BLaER1 treated with 17β-estradiol and CSF1 and Interleukin-3, amounts not matched to agents 10 nM and 100 nM (cell line): ENCODE measurements around the gene SPANXN2.

ENCODE experiments used
- H3K27ac ChIP-seq, 11 experiments: shearing (Covaris generic); formaldehyde crosslinking; 2 replicates each; pipeline ENCODE4 v1.8.1; 2022
- H3K27me3 ChIP-seq, 11 experiments: shearing (Covaris generic); formaldehyde crosslinking; 2 replicates each; pipeline ENCODE4 v1.8.1; 2022
- H3K36me3 ChIP-seq, 11 experiments: shearing (Covaris generic); formaldehyde crosslinking; 2 replicates each; pipeline ENCODE4 v1.8.1; 2022
- H3K4me1 ChIP-seq, 10 experiments: shearing (Covaris generic); formaldehyde crosslinking; 2 replicates each; pipeline ENCODE4 v1.8.1; 2022
- H3K4me2 ChIP-seq, 11 experiments: shearing (Covaris generic); formaldehyde crosslinking; 2 replicates each; pipeline ENCODE4 v1.8.1; 2022
- H3K4me3 ChIP-seq, 10 experiments: shearing (Covaris generic); formaldehyde crosslinking; 2 replicates each; pipeline ENCODE4 v1.8.1; 2022
- H3K9ac ChIP-seq, 11 experiments: shearing (Covaris generic); formaldehyde crosslinking; 2 replicates each; pipeline ENCODE4 v1.8.1; 2022
- H3K9me3 ChIP-seq, 11 experiments: shearing (Covaris generic); formaldehyde crosslinking; replicated peaks in 1 of 11; 2 replicates each; pipeline ENCODE4 v1.8.1; 2022
- H4K20me1 ChIP-seq, 11 experiments: shearing (Covaris generic); formaldehyde crosslinking; 2 replicates each; pipeline ENCODE4 v1.8.1; 2022
- Cebpa-rat ChIP-seq, 11 experiments: shearing (Covaris generic); IDR thresholded peaks; 2 replicates each; pipeline ENCODE4 v1.8.1; 2022

SPANXN2 gene

DNA sequence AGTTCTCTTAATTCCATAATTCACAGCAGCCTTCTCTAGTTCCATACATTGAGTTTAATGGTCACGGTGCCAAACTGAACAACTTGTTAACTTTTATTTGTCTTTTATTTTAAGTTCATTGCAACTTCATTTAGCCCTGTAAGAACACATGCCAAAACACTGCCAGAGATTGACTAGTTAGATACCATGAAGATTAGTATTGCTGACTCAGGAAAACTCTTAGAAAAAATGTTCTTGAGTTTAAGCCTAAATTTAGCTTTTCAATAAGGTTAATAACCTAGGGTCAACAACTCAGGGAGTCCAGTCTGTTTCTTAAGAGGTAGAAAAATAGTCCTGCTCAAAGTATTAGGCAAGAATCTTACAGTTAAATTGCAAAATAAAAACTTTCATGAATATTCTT lies 25.7 kb downstream of the SPANXN2 start:
- TF ChIP-seq Cebpa-rat (IDR thresholded peaks at IDR 0.05) = no peak
- H3K9me3 ChIP-seq = peaks cover 0 to 3% (median 0%) of the 10 kb centered on the region in 11 experiments; a peak in 2 of 22 replicates

DNA sequence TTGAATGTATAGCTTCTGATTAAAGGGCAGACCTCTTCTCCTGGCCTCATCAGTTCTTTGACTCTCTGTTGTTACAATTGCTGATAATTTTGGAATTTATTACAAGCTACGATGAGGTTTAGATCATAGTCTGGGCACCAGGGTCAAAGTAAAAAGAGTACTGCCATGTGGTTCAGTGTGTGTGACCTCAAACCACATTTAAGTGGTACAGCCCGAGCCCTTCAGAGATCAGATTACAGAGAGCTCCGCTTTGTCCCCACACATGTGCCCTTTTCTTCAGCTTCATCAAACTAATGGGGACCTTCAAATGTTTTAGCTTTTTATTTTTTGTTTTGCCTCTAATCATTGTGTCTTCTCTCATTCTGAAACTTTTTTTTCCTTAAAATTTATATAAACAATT lies 37.1 kb downstream of the SPANXN2 start:
- no peak for TF ChIP-seq Cebpa-rat (IDR thresholded peaks at IDR 0.05)

More for the DNA sequence above, 25.7 kb downstream of the SPANXN2 start:
- Histone ChIP-seq H3K4me1 (no peaks in the 10 kb centered on the region), H3K36me3 (no peaks in the 10 kb centered on the region), H4K20me1 (no peaks in the 10 kb centered on the region), H3K9ac (no peak overlapping the region), H3K4me2 (no peak overlapping the region), H3K27ac (no peak overlapping the region), H3K4me3 (no peak overlapping the region), H3K27me3 (peaks cover 66 to 100% (median 94%) of the 10 kb centered on the region in 11 experiments)

DNA sequence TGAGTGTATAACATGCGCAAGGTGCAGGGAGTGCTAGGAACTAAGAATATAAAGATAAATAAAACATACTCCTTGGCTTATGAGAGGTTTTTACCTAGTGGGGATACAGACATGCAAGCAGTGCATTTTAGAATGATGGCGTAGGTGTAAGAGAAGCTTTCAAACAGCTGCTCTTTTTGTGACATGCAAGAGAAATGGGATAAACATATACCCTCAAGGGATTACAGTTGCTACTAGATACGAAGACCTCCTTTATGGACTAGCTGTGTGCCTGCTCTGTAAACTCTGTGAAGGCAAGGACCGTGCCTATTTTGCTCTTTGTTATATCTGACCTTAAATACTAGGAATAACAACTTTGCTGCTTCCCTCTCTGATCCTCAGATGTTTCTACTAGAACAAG lies 45.6 kb downstream of the SPANXN2 start:
- TF ChIP-seq Cebpa-rat (IDR thresholded peaks at IDR 0.05) = no peak

More for the DNA sequence above, 37.1 kb downstream of the SPANXN2 start:
- no peaks in the 10 kb centered on the region for H4K20me1 ChIP-seq
- H3K9ac ChIP-seq = no peak overlapping the region
- no peak overlapping the region for H3K4me3 ChIP-seq
- H3K4me2 ChIP-seq = no peak overlapping the region
- no peak overlapping the region for H3K27ac ChIP-seq
- no peaks in the 10 kb centered on the region for H3K36me3 ChIP-seq
- peaks cover 80 to 99% (median 95%) of the 10 kb centered on the region in 11 experiments for H3K27me3 ChIP-seq
- no peaks in the 10 kb centered on the region for H3K4me1 ChIP-seq
- peaks cover 0 to 12% (median 0%) of the 10 kb centered on the region in 11 experiments; a peak in 5 of 22 replicates for H3K9me3 ChIP-seq

DNA sequence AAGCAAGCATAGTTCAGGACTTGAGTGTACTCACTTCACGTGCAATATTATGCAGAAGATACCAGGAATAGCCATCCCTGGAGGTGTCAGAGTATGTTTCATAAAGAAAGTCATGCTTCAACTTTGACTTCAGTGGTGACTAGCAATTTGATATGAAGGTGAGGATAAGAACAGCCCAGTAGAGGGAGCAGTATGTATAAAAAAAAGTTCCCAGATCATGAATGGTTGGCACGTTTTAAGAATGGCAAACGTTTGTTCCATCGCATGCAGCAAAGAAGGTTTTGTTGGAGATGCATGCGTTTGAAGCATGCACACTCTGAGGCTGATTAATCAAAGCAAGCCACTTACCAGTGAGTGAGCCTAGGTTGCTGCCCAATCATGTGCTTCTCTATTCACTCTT lies 51.2 kb downstream of the SPANXN2 start:
- H3K4me3 ChIP-seq = no peak overlapping the region
- H3K4me2 ChIP-seq = no peak overlapping the region
- H3K4me1 ChIP-seq = no peaks in the 10 kb centered on the region
- no peak overlapping the region for H3K9ac ChIP-seq
- peaks cover 0 to 8% (median 0%) of the 10 kb centered on the region in 11 experiments; a peak in 1 of 22 replicates for H3K9me3 ChIP-seq
- H3K27ac ChIP-seq = no peak overlapping the region
- no peaks in the 10 kb centered on the region for H3K36me3 ChIP-seq
- H3K27me3 ChIP-seq = peaks cover 75 to 98% (median 88%) of the 10 kb centered on the region in 11 experiments
- H4K20me1 ChIP-seq = peaks cover 0 to 4% (median 0%) of the 10 kb centered on the region in 11 experiments; a peak in 1 of 22 replicates
- no peak for TF ChIP-seq Cebpa-rat (IDR thresholded peaks at IDR 0.05)

More for the DNA sequence above, 45.6 kb downstream of the SPANXN2 start:
- Histone ChIP-seq H3K27ac (no peak overlapping the region), H3K4me2 (no peak overlapping the region), H3K36me3 (no peaks in the 10 kb centered on the region), H3K9ac (no peak overlapping the region), H3K4me1 (no peaks in the 10 kb centered on the region), H3K27me3 (peaks cover 61 to 98% (median 88%) of the 10 kb centered on the region in 11 experiments), H3K9me3 (peaks cover 0 to 8% (median 0%) of the 10 kb centered on the region in 11 experiments; a peak in 1 of 22 replicates), H4K20me1 (0 out of 22 replicates have a peak, but pooled peaks cover 0 to 4% (median 0%) of the 10 kb centered on the region in 11 experiments), H3K4me3 (no peak overlapping the region)

DNA sequence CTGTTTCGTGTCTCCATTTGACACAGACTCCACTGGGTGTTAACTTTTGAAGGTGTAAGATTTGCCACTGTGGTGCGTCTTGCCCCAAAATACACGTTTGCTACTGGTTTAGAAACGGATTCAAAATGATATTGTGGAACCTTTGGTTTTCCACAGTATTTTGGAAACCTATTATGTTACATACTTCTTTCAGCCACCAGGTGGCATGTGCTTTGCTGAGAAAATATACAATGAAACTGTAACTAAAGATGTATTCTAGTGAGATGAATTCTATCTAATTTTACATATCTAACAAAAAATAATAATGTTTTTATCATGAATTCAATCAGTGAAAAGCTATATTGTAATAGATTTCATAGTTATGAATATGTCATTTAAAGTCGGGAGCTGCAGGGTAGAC lies 56.2 kb downstream of the SPANXN2 start:
- H3K4me3 ChIP-seq = no peak overlapping the region
- no peaks in the 10 kb centered on the region for H3K4me1 ChIP-seq
- H3K9me3 ChIP-seq = no peaks in the 10 kb centered on the region
- H3K36me3 ChIP-seq = no peaks in the 10 kb centered on the region
- no peaks in the 10 kb centered on the region; a peak in 1 of 22 replicates for H4K20me1 ChIP-seq
- TF ChIP-seq Cebpa-rat (IDR thresholded peaks at IDR 0.05) = no peak
- no peak overlapping the region for H3K27ac ChIP-seq
- H3K4me2 ChIP-seq = no peak overlapping the region
- H3K9ac ChIP-seq = no peak overlapping the region
- H3K27me3 ChIP-seq = peaks cover 67 to 100% (median 80%) of the 10 kb centered on the region in 11 experiments

DNA sequence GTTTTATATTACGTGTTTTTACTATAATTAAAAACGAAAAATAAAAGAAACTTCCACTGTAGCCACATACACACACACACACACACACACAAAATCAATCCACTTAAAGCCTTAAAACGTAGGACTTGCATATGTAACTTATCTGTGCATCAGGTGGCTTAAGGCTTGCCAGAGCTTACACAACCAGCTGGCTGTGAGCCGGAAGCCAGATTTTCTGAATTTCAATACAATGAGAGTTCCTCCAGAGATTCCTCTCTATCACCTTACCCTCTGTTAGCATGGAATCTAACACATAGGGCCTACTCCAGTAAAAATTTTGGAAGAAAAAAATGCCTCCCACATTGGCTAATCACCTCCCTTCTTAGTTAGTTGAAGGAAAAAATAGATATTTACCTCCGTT lies 56.8 kb downstream of the SPANXN2 start:
- Histone ChIP-seq H3K9me3 (no peaks in the 10 kb centered on the region), H3K27ac (no peak overlapping the region), H3K4me2 (no peak overlapping the region), H3K4me3 (no peak overlapping the region), H3K9ac (no peak overlapping the region), H3K36me3 (no peaks in the 10 kb centered on the region), H3K27me3 (peaks cover 62 to 97% (median 76%) of the 10 kb centered on the region in 11 experiments), H4K20me1 (no peaks in the 10 kb centered on the region; a peak in 1 of 22 replicates), H3K4me1 (no peaks in the 10 kb centered on the region)
- no peak for TF ChIP-seq Cebpa-rat (IDR thresholded peaks at IDR 0.05)
